ENCODE measurements around the gene EMC10. TPM values are rescaled to one million over a fixed set of nuclear protein-coding genes. Genes with fewer than 3 reads are reported as not detected.

Gene EMC10
- total RNA-seq, 4 donors from 2014 or later: 48.5 to 79.4 (median 59.7) TPM

DNA sequence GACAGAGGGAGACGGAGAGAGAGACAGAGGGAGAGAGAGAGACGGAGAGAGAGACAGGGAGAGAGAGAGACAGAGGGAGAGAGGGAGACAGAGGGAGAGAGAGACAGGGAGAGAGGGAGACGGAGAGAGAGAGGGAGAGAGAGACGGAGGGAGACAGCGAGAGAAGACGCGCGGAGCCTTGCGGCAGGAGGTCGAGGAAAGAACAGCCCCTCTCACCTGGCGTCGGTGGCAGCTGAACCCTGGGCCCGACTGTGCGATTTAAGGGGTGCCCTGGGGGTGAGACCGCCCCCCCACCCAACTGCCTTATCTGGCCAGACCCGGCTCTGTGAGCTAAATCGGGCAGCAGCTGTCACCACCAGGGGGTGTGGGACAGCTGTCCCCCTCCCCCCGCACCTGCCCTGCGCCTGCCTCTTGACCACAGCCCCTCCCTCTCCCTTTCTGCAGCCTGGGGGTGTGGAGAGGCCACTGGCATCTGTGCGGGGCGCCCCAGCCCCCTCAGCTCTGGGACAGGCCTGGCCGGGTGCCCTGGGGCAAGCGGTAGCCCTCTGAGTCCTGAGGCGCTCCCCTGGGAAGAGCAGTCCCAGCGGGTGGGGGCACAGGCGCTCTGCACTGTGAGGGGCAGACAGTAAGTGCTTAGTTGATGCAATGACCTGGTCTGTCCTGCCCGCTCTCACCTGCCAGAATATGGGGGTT is 23.9 kb downstream of the EMC10 start:
- Histone ChIP-seq H3K4me1 (peaks cover 0 to 11% (median 0%) of the 10 kb centered on the region in 4 donors), H3K27ac (no peak overlapping the region), H3K27me3 (peaks cover 0 to 11% of the 10 kb centered on the region in 2 donors), H3K36me3 (peaks cover 0 to 2% (median 0%) of the 10 kb centered on the region in 3 donors), H3K4me3 (no peak overlapping the region), H3K9me3 (no peaks in the 10 kb centered on the region)
- TF ChIP-seq, protein P1, sequence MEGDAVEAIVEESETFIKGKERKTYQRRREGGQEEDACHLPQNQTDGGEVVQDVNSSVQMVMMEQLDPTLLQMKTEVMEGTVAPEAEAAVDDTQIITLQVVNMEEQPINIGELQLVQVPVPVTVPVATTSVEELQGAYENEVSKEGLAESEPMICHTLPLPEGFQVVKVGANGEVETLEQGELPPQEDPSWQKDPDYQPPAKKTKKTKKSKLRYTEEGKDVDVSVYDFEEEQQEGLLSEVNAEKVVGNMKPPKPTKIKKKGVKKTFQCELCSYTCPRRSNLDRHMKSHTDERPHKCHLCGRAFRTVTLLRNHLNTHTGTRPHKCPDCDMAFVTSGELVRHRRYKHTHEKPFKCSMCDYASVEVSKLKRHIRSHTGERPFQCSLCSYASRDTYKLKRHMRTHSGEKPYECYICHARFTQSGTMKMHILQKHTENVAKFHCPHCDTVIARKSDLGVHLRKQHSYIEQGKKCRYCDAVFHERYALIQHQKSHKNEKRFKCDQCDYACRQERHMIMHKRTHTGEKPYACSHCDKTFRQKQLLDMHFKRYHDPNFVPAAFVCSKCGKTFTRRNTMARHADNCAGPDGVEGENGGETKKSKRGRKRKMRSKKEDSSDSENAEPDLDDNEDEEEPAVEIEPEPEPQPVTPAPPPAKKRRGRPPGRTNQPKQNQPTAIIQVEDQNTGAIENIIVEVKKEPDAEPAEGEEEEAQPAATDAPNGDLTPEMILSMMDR (IDR thresholded peaks at IDR 0.05): peak in 1 of 5 experiments; percentile 10
- no peak for TF ChIP-seq POLR2A (IDR thresholded peaks at IDR 0.05)
- no peak for DNase-seq (ENCODE audit: low spot score in 2 of 2)
- 27 to 29% methylated on average over 23 to 26 of the region's 27 CpGs for WGBS, 2 donors

DNA sequence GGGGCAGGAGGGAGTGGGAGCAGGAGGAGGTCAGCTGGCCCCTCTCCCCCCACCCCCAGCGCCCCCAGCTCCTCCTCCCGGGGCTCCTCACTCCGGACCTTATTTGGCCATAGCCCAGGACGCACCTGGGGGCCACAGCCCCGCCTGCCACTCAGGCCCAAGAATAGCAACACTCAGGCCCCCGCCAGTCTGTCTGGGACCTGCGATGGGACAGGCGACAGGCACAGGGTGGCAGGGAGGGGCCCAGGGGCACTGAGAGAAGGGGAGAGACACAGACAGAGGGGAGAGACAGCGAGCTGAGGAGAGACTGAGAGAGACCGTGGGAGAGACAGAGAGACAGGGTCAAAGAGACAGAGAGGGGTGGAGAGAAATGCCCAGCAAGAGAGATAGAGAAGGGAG is 24.4 kb downstream of the EMC10 start:
- DNase-seq (ENCODE audit: low spot score in 2 of 2): no peak
- WGBS, 2 donors: 56 to 69% methylated on average over 5 to 7 of the region's 10 CpGs
- Histone ChIP-seq H3K9me3 (no peaks in the 10 kb centered on the region), H3K27me3 (peaks cover 0 to 11% of the 10 kb centered on the region in 2 donors), H3K36me3 (peaks cover 0 to 8% (median 0%) of the 10 kb centered on the region in 3 donors), H3K4me3 (no peak overlapping the region), H3K27ac (no peak overlapping the region), H3K4me1 (peaks cover 0 to 11% (median 0%) of the 10 kb centered on the region in 4 donors)
- no peak for TF ChIP-seq POLR2A (IDR thresholded peaks at IDR 0.05)
- TF ChIP-seq, protein P1 (IDR thresholded peaks at IDR 0.05): no peak
- TF ChIP-seq EP300 (IDR thresholded peaks at IDR 0.05): no peak

DNA sequence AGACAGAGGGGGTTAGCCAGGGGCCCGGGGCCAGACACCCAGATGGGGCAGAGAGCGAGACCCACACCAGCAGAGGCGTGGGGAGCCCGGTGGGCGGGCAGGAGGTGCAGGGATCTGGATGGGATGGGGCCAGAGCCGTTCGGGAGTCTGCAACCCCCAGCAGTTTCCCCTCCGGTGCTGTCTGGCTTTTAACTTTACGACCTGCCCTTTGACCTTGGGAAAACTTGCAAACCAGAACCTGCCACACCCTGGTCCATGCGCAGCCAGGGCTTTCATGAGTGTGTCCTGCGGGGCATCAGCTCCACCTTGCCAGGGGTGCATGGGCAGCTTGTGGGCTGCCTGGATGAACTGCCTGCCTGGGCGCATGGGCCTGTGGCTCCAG is 24.9 kb downstream of the EMC10 start:
- Histone ChIP-seq H3K4me1 (peaks cover 0 to 9% (median 0%) of the 10 kb centered on the region in 4 donors), H3K36me3 (peaks cover 0 to 12% (median 0%) of the 10 kb centered on the region in 3 donors), H3K27me3 (peaks cover 0 to 11% of the 10 kb centered on the region in 2 donors), H3K9me3 (no peaks in the 10 kb centered on the region), H3K4me3 (no peak overlapping the region), H3K27ac (no peak overlapping the region)
- 41 to 53% methylated on average over 10 to 11 of the region's 12 CpGs for WGBS, 2 donors
- no peak for DNase-seq (ENCODE audit: low spot score in 2 of 2)
- TF ChIP-seq POLR2A (IDR thresholded peaks at IDR 0.05) (no peak), EP300 (IDR thresholded peaks at IDR 0.05) (no peak)
- TF ChIP-seq, protein P1 (IDR thresholded peaks at IDR 0.05): no peak

DNA sequence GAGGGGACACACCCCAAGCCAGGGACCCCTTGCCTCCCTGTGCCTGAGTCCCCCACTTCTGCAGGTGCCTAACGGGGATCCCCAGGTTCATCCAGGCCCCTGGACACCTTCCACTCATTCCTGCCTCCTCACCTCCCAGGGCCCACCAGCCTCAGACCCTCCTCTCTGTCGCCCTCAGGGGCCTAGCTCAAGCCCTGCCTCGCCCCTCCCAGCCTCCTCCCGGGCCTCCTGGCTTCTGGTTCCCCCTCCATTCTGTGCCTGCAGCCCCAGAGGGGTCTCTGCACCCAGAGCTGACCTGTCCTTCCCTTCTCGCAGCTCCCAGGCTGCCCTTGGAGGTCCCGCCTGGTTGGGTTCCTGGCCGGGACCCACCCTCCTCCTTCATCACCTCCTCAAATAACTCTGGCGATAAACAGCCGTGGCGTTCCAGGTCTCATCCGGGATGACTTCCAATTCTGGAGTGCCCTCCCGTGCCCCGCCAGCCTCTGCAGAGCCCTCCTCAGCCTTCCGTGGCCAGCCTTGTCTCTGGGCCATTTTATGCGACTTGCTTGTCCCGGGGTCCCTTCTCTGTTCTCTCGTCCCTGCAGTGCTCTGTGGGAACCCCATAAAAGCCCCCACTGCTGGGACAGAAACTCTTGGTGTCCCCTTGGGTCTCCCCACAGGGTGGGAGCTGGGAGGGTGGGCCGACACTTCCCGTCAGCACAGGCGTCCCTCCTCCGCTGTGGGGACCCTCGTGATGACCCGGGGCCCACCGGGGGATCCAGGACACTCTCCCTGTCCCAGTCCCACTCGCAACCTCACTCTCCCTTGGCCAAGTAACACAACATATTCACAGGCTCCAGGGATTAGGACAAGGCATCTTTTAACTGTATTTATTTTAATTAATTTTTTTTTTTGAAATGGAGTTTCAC is 25.5 kb downstream of the EMC10 start:
- Histone ChIP-seq H3K36me3 (peaks cover 0 to 15% (median 0%) of the 10 kb centered on the region in 3 donors), H3K27me3 (peaks cover 0 to 11% of the 10 kb centered on the region in 2 donors), H3K9me3 (no peaks in the 10 kb centered on the region), H3K4me1 (peaks cover 0 to 2% (median 0%) of the 10 kb centered on the region in 4 donors), H3K27ac (no peak overlapping the region), H3K4me3 (no peak overlapping the region)
- DNase-seq (ENCODE audit: low spot score in 2 of 2): no peak
- TF ChIP-seq, protein P1 (IDR thresholded peaks at IDR 0.05): no peak
- TF ChIP-seq EP300 (IDR thresholded peaks at IDR 0.05): no peak
- no peak for TF ChIP-seq POLR2A (IDR thresholded peaks at IDR 0.05)
- WGBS, 2 donors: 62 to 65% methylated on average over 23 to 25 of the region's 25 CpGs
